Smooth muscle cell (in vitro differentiated cells): ENCODE measurements around the gene SSTR1. TPM values are rescaled to one million over a fixed set of nuclear protein-coding genes. Genes with fewer than 3 reads are reported as not detected.

ENCODE experiments used
- DNase-seq: peaks from one replicate; lab custom pipeline; 2025; ENCODE audit not compliant: unreplicated experiment; lab: John Stamatoyannopoulos, UW
- H2AFZ ChIP-seq: fragments of 200-600 bp; sonication (generic); 2 replicates; pipeline ENCODE4 v1.6.0; 2016; ENCODE audit warnings: antibody characterized with exemption, low read depth, mild to moderate bottlenecking
- H3F3A ChIP-seq: fragments of 200-600 bp; sonication (generic); 2 replicates; pipeline ENCODE4 v1.6.0; 2017; ENCODE audit warnings: antibody characterized with exemption, low read depth
- H3K27ac ChIP-seq: fragments of 200-600 bp; sonication (generic); 2 replicates; pipeline ENCODE4 v1.5.1; 2016; ENCODE audit warnings: low read depth, mild to moderate bottlenecking
- H3K27me3 ChIP-seq: fragments of 200-600 bp; sonication (generic); 2 replicates; pipeline ENCODE4 v1.6.1; 2016; ENCODE audit warnings: low read depth, mild to moderate bottlenecking
- H3K36me3 ChIP-seq: fragments of 200-600 bp; sonication (generic); 2 replicates; pipeline ENCODE4 v1.5.1; 2016; ENCODE audit warnings: low read depth
- H3K4me1 ChIP-seq: fragments of 200-600 bp; sonication (generic); 2 replicates; pipeline ENCODE4 v1.5.1; 2016; ENCODE audit warnings: low read depth
- H3K4me2 ChIP-seq: fragments of 200-600 bp; sonication (generic); 2 replicates; pipeline ENCODE4 v1.6.0; 2016; ENCODE audit warnings: mild to moderate bottlenecking
- H3K4me3 ChIP-seq: fragments of 200-600 bp; sonication (generic); 2 replicates; pipeline ENCODE4 v1.5.1; 2016; ENCODE audit warnings: mild to moderate bottlenecking
- H3K79me2 ChIP-seq: fragments of 200-600 bp; sonication (generic); 2 replicates; pipeline ENCODE4 v1.6.0; 2016; ENCODE audit warnings: low read depth, mild to moderate bottlenecking
- H3K9ac ChIP-seq: fragments of 200-600 bp; sonication (generic); 2 replicates; pipeline ENCODE4 v1.6.0; 2016; ENCODE audit warnings: low read depth
- H3K9me3 ChIP-seq: fragments of 200-600 bp; sonication (generic); replicated peaks from 2 replicates; pipeline ENCODE4 v1.5.1; 2016; ENCODE audit warnings: low read depth
- H4K20me1 ChIP-seq: fragments of 200-600 bp; sonication (generic); 2 replicates; pipeline ENCODE4 v1.6.0; 2016; ENCODE audit warnings: low read depth
- CTCF ChIP-seq: fragments of 200-600 bp; sonication (generic); IDR thresholded peaks from 2 replicates; pipeline ENCODE4 v1.5.1; 2017; ENCODE audit warnings: borderline replicate concordance, mild to moderate bottlenecking, antibody characterized with exemption; ENCODE audit not compliant: insufficient read depth, poor library complexity, severe bottlenecking
- WGBS: methylation state at CpG from one replicate; pipeline ENCODE4 v1.1.7; 2016; ENCODE audit warnings: low lambda C conversion rate; 5-methylcytosine and 5-hydroxymethylcytosine counted together
- polyA plus RNA-seq: library from polyadenylated mRNA; unstranded; fragments of >200 nt; fragmentation: Nextera tagmentation; extraction: Ambion mirVana; gene quantifications from 2 replicates; pipeline ENCODE4 v1.2.1, GENCODE V29; 2016
- total RNA-seq: library from RNA; depleted of rRNA; stranded (reverse); fragments of >200 nt; gene quantifications from 2 replicates; pipeline ENCODE4 v1.2.3, GENCODE V29; 2014

The SSTR1 gene
- total and polyA plus RNA-seq, 2 experiments from 2014 or later = 11.3 to 12.3 TPM

GRCh38 chr14:38226366-38226765 lies 18.7 kb downstream of the SSTR1 start:
- H3K27ac ChIP-seq = no peak overlapping the region
- no peak overlapping the region for H2AFZ ChIP-seq
- H3K36me3 ChIP-seq = no peaks in the 10 kb centered on the region
- no peaks in the 10 kb centered on the region for H3K79me2 ChIP-seq
- no peaks in the 10 kb centered on the region for H3K9me3 ChIP-seq
- no peak overlapping the region for H3K4me2 ChIP-seq
- no peak for TF ChIP-seq CTCF
- H3K27me3 ChIP-seq = no peaks in the 10 kb centered on the region
- H3K4me1 ChIP-seq = no peaks in the 10 kb centered on the region
- DNase-seq = no peak
- H3F3A ChIP-seq = no peaks in the 10 kb centered on the region
- H4K20me1 ChIP-seq = no peaks in the 10 kb centered on the region
- 69% methylated on average over 3 of the region's 3 CpGs for WGBS
- no peak overlapping the region for H3K9ac ChIP-seq
- H3K4me3 ChIP-seq = no peak overlapping the region

- no peak overlapping the region for H3K4me2 ChIP-seq
- H3K4me1 ChIP-seq = no peaks in the 10 kb centered on the region
- no peaks in the 10 kb centered on the region for H3K27me3 ChIP-seq
- H3F3A ChIP-seq = no peaks in the 10 kb centered on the region
- no peak overlapping the region for H3K27ac ChIP-seq
- no peak overlapping the region for H2AFZ ChIP-seq
- TF ChIP-seq CTCF = no peak
- H3K36me3 ChIP-seq = no peaks in the 10 kb centered on the region
- H4K20me1 ChIP-seq = no peaks in the 10 kb centered on the region
- no peak overlapping the region for H3K4me3 ChIP-seq
- H3K9ac ChIP-seq = no peak overlapping the region
- no peaks in the 10 kb centered on the region for H3K79me2 ChIP-seq
- 87% methylated on average over 5 of the region's 5 CpGs for WGBS
- H3K9me3 ChIP-seq = no peaks in the 10 kb centered on the region
- DNase-seq = no peak
Measured at GRCh38 chr14:38233218-38233617, 25.5 kb downstream of the SSTR1 start.

GRCh38 chr14:38238332-38238731 lies 30.6 kb downstream of the SSTR1 start:
- Histone ChIP-seq H3K4me3 (no peak overlapping the region), H3K36me3 (no peaks in the 10 kb centered on the region), H3K79me2 (no peaks in the 10 kb centered on the region), H3K27ac (peak overlapping the region; percentile 80), H3K9ac (peak overlapping the region; percentile 43), H3K4me1 (no peaks in the 10 kb centered on the region), H3K9me3 (no peaks in the 10 kb centered on the region), H3K27me3 (no peaks in the 10 kb centered on the region), H3K4me2 (peak overlapping the region; percentile 35), H4K20me1 (no peaks in the 10 kb centered on the region), H3F3A (no peaks in the 10 kb centered on the region), H2AFZ (no peak overlapping the region)
- no peak for TF ChIP-seq CTCF
- WGBS = 73% methylated on average over 1 of the region's 1 CpG
- no peak for DNase-seq

- DNase-seq = no peak
- no peaks in the 10 kb centered on the region for H3K4me1 ChIP-seq
- H4K20me1 ChIP-seq = no peaks in the 10 kb centered on the region
- no peak overlapping the region for H2AFZ ChIP-seq
- no peaks in the 10 kb centered on the region for H3K79me2 ChIP-seq
- H3K27me3 ChIP-seq = no peaks in the 10 kb centered on the region
- peak overlapping the region; percentile 80 for H3K27ac ChIP-seq
- no peak for TF ChIP-seq CTCF
- H3F3A ChIP-seq = no peaks in the 10 kb centered on the region
- peak overlapping the region; percentile 35 for H3K4me2 ChIP-seq
- no peaks in the 10 kb centered on the region for H3K9me3 ChIP-seq
- peak overlapping the region; percentile 43 for H3K9ac ChIP-seq
- H3K4me3 ChIP-seq = no peak overlapping the region
- H3K36me3 ChIP-seq = no peaks in the 10 kb centered on the region
Measured at GRCh38 chr14:38238878-38239277, 31.2 kb downstream of the SSTR1 start.
